HepG2 (cell line): ENCODE measurements around the gene FTCD. TPM values are rescaled to one million over a fixed set of nuclear protein-coding genes. Genes with fewer than 3 reads are reported as not detected.
A peak's percentile ranks its signal among the peaks of the same experiment; 100 is the strongest.

Experiments used
- AGO1 ChIP-seq: fragments of 200-400 bp; formaldehyde crosslinking; IDR thresholded peaks from 2 replicates; pipeline ENCODE4 v1.6.1; 2017; ENCODE audit warnings: mild to moderate bottlenecking, low read depth, low read length, moderate library complexity; ENCODE audit not compliant: poor library complexity, severe bottlenecking
- ATF2 ChIP-seq: sonication (generic); formaldehyde crosslinking; IDR thresholded peaks from 2 replicates; pipeline ENCODE4 v1.4.0; 2020; ENCODE audit warnings: missing genetic modification reagents
- CC2D1A ChIP-seq: sonication (generic); formaldehyde crosslinking; IDR thresholded peaks from 2 replicates; pipeline ENCODE4 v1.8.1; 2023; ENCODE audit warnings: mild to moderate bottlenecking, missing genetic modification reagents
- E2F1 ChIP-seq: sonication (generic); formaldehyde crosslinking; IDR thresholded peaks from 2 replicates; pipeline ENCODE4 v1.5.0; 2020; ENCODE audit warnings: missing genetic modification reagents
- FIP1L1 ChIP-seq: fragments of 200-400 bp; formaldehyde crosslinking; IDR thresholded peaks from 2 replicates; pipeline ENCODE4 v1.6.1; 2018; ENCODE audit warnings: low read depth, mild to moderate bottlenecking, low read length, moderate library complexity, borderline replicate concordance; ENCODE audit not compliant: insufficient read depth
- HNF4A ChIP-seq: sonication (generic); formaldehyde crosslinking; IDR thresholded peaks from 2 replicates; pipeline ENCODE4 v1.4.0; 2020; ENCODE audit warnings: missing genetic modification reagents
- KDM2A ChIP-seq: sonication (generic); formaldehyde crosslinking; IDR thresholded peaks from 2 replicates; pipeline ENCODE4 v1.4.0; 2020; ENCODE audit warnings: low read depth, missing genetic modification reagents, borderline replicate concordance
- NONO ChIP-seq, 2 experiments: fragments of 450-650 bp in 1 of 2; sonication (generic) in 1 of 2; formaldehyde crosslinking in 1 of 2; IDR thresholded peaks in 1 of 2; conservative IDR thresholded peaks in 1 of 2; 2 replicates each; pipeline versions ENCODE4 v1.6.1 to v1.8.0; 2017 to 2022; ENCODE audit warnings: mild to moderate bottlenecking in 1 of 2, missing genetic modification reagents in 1 of 2, moderate library complexity in 1 of 2
- POLR2G ChIP-seq: fragments of 200-400 bp; formaldehyde crosslinking; IDR thresholded peaks from 2 replicates; pipeline ENCODE4 v1.6.1; 2018; ENCODE audit warnings: mild to moderate bottlenecking, low read depth, low read length, moderate library complexity
- SNAPC5 ChIP-seq: sonication (generic); formaldehyde crosslinking; IDR thresholded peaks from 2 replicates; pipeline ENCODE4 v1.8.1; 2023; ENCODE audit warnings: mild to moderate bottlenecking, missing genetic modification reagents, borderline replicate concordance
- TFDP2 ChIP-seq: sonication (generic); formaldehyde crosslinking; IDR thresholded peaks from 2 replicates; pipeline ENCODE4 v1.4.0; 2020; ENCODE audit warnings: missing genetic modification reagents
- ZBTB37 ChIP-seq: sonication (generic); formaldehyde crosslinking; IDR thresholded peaks from 2 replicates; pipeline ENCODE4 v1.4.0; 2020; ENCODE audit warnings: mild to moderate bottlenecking, missing genetic modification reagents
- ZFYVE20 ChIP-seq: sonication (generic); formaldehyde crosslinking; IDR thresholded peaks from 2 replicates; pipeline ENCODE4 v1.8.0; 2023; ENCODE audit warnings: low read depth, mild to moderate bottlenecking, moderate library complexity, missing genetic modification reagents, borderline replicate concordance
- ZKSCAN8 ChIP-seq: IDR thresholded peaks from 2 replicates; pipeline ENCODE4 v1.6.1; 2016; ENCODE audit warnings: borderline replicate concordance, missing genetic modification reagents, missing compliant biosample characterization
- ZNF121 ChIP-seq: sonication (generic); formaldehyde crosslinking; IDR thresholded peaks from 2 replicates; pipeline ENCODE4 v1.5.0; 2020; ENCODE audit warnings: mild to moderate bottlenecking, missing genetic modification reagents
- ZNF18 ChIP-seq: sonication (generic); formaldehyde crosslinking; IDR thresholded peaks from 2 replicates; pipeline ENCODE4 v1.8.0; 2022; ENCODE audit warnings: mild to moderate bottlenecking, missing genetic modification reagents; ENCODE audit not compliant: insufficient replicate concordance
- ZNF329 ChIP-seq: sonication (generic); formaldehyde crosslinking; IDR thresholded peaks from 2 replicates; pipeline ENCODE4 v1.9.0; 2021; ENCODE audit warnings: low read depth, mild to moderate bottlenecking, missing genetic modification reagents
- ZNF335 ChIP-seq: sonication (generic); formaldehyde crosslinking; IDR thresholded peaks from 2 replicates; pipeline ENCODE4 v1.4.0; 2020; ENCODE audit warnings: missing genetic modification reagents
- ZNF552 ChIP-seq: sonication (generic); formaldehyde crosslinking; IDR thresholded peaks from 2 replicates; pipeline ENCODE4 v1.9.0; 2022; ENCODE audit warnings: missing genetic modification reagents, mild to moderate bottlenecking, borderline replicate concordance
- ZNF768 ChIP-seq: sonication (generic); formaldehyde crosslinking; IDR thresholded peaks from 2 replicates; pipeline ENCODE4 v1.4.0; 2020; ENCODE audit warnings: missing genetic modification reagents
- ZNF776 ChIP-seq: sonication (generic); formaldehyde crosslinking; IDR thresholded peaks from 2 replicates; pipeline ENCODE4 v1.4.0; 2020; ENCODE audit warnings: mild to moderate bottlenecking, missing genetic modification reagents
- polyA plus RNA-seq, 8 experiments: library from polyadenylated mRNA; depleted of rRNA in 3 of 8; stranded (reverse) in 7 of 8; unstranded in 1 of 8; fragments of >200 nt; fragmentation: Illumina TruSeq in 4 of 8; extraction: Trizol in 4 of 8; gene quantifications; 2 replicates each; pipeline versions ENCODE4 v1.2.1 to v1.2.3, GENCODE V29; 2011 to 2016; ENCODE audit warnings: low read depth in 4 of 8, missing spikeins in 1 of 8, mixed read lengths in 1 of 8; ENCODE audit not compliant: insufficient read depth in 1 of 8
- total RNA-seq, 5 experiments: library from RNA; depleted of rRNA; stranded (reverse); fragments of >200 nt; fragmentation: Illumina TruSeq; extraction: Trizol; gene quantifications; 2 replicates each; pipeline ENCODE4 v1.2.3, GENCODE V29; 2016; ENCODE audit warnings: low read depth in 1 of 5

The FTCD gene
- total and polyA plus RNA-seq, 2 of the 13 experiments (the other 11 are each of a cell fraction or from before 2014, with no cell fraction given) = 75.7 to 105 TPM

GRCh38 chr21:46154155-46154954 is 1.0 kb downstream of the FTCD start (continued):
- no peak for TF ChIP-seq E2F1 (CRISPR knock-in tag)
- no peak for TF ChIP-seq ZNF552
- TF ChIP-seq ZNF335 (CRISPR knock-in tag) = no peak
- peak; percentile 12 for TF ChIP-seq AGO1
- no peak for TF ChIP-seq POLR2G
- TF ChIP-seq ZNF18 (CRISPR knock-in tag) = no peak
- no peak for TF ChIP-seq ZFYVE20
- no peak for TF ChIP-seq ZNF329 (CRISPR knock-in tag)
- TF ChIP-seq NONO (IDR thresholded peaks at IDR 0.05) = no peak
- 0 out of 2 replicates have a peak, but pooled peaks have one; percentile 46 for TF ChIP-seq NONO (CRISPR knock-in tag; conservative IDR thresholded peaks at IDR 0.05)
- no peak for TF ChIP-seq ZNF776 (CRISPR knock-in tag)
- no peak for TF ChIP-seq ZNF121 (CRISPR knock-in tag)
- TF ChIP-seq TFDP2 = no peak
- TF ChIP-seq ZBTB37 = no peak
- TF ChIP-seq ZNF768 = no peak
- no peak for TF ChIP-seq SNAPC5 (CRISPR knock-in tag)
- no peak for TF ChIP-seq ZKSCAN8 (CRISPR knock-in tag)
- no peak for TF ChIP-seq ATF2
- TF ChIP-seq KDM2A (CRISPR knock-in tag) = 0 out of 2 replicates have a peak, but pooled peaks have one; percentile 29
- no peak for TF ChIP-seq HNF4A (CRISPR knock-in tag)
- TF ChIP-seq CC2D1A (CRISPR knock-in tag) = no peak
- TF ChIP-seq FIP1L1 = no peak
